ENCODE measurements around the gene TMCO4.

TMCO4 gene

GRCh38 chr1:19771350-19771749, 28.4 kb downstream of the TMCO4 start:
- H3K4me1 ChIP-seq (ENCODE audit: insufficient read depth, low read length, poor library complexity, severe bottlenecking), result no peaks in the 10 kb centered on the region
- TF ChIP-seq CTCF (conservative IDR thresholded peaks at IDR 0.05; ENCODE audit: low read length) (no peak), EZH2phosphoT487 (IDR thresholded peaks at IDR 0.05; ENCODE audit: borderline replicate concordance) (no peak)
- H3K4me3 ChIP-seq (ENCODE audit: low read length, poor library complexity, severe bottlenecking), result no peak overlapping the region
- no peaks in the 10 kb centered on the region for H3K79me2 ChIP-seq (ENCODE audit: insufficient read depth, low read length)
- H3K9me2 ChIP-seq (replicated peaks; ENCODE audit: low read depth, low read length), result no peaks in the 10 kb centered on the region
- H3K36me3 ChIP-seq (ENCODE audit: insufficient read depth, low read length), result no peaks in the 10 kb centered on the region
- no peaks in the 10 kb centered on the region for H3K27me3 ChIP-seq (ENCODE audit: insufficient read depth, low read length, poor library complexity, severe bottlenecking)
- no peaks in the 10 kb centered on the region for H3F3A ChIP-seq (ENCODE audit: low read depth)
- H3K4me2 ChIP-seq (ENCODE audit: low read depth, low read length, poor library complexity, severe bottlenecking), result no peak overlapping the region
- no peaks in the 10 kb centered on the region for H3K9me3 ChIP-seq (ENCODE audit: insufficient read depth, low read depth, low read length)
- H4K20me1 ChIP-seq (ENCODE audit: insufficient read depth, low read length, poor library complexity, severe bottlenecking), result no peaks in the 10 kb centered on the region
- H2AFZ ChIP-seq (ENCODE audit: low read length), result no peak overlapping the region
- H3K9ac ChIP-seq (ENCODE audit: low read depth, low read length, poor library complexity, severe bottlenecking), result no peak overlapping the region

- H3K9me3 ChIP-seq (ENCODE audit: insufficient read depth, low read depth, low read length), result no peaks in the 10 kb centered on the region
- no peak overlapping the region for H3K4me3 ChIP-seq (ENCODE audit: low read length, poor library complexity, severe bottlenecking)
- H3K36me3 ChIP-seq (ENCODE audit: insufficient read depth, low read length), result no peaks in the 10 kb centered on the region
- H3K4me2 ChIP-seq (ENCODE audit: low read depth, low read length, poor library complexity, severe bottlenecking), result no peak overlapping the region
- H3K9ac ChIP-seq (ENCODE audit: low read depth, low read length, poor library complexity, severe bottlenecking), result no peak overlapping the region
- H2AFZ ChIP-seq (ENCODE audit: low read length), result no peak overlapping the region
- no peaks in the 10 kb centered on the region for H3F3A ChIP-seq (ENCODE audit: low read depth)
- no peaks in the 10 kb centered on the region for H3K79me2 ChIP-seq (ENCODE audit: insufficient read depth, low read length)
- H3K9me2 ChIP-seq (replicated peaks; ENCODE audit: low read depth, low read length), result no peaks in the 10 kb centered on the region
- no peak for TF ChIP-seq EZH2phosphoT487 (IDR thresholded peaks at IDR 0.05; ENCODE audit: borderline replicate concordance)
- TF ChIP-seq CTCF (conservative IDR thresholded peaks at IDR 0.05; ENCODE audit: low read length), result no peak
- H3K4me1 ChIP-seq (ENCODE audit: insufficient read depth, low read length, poor library complexity, severe bottlenecking), result no peaks in the 10 kb centered on the region
- H4K20me1 ChIP-seq (ENCODE audit: insufficient read depth, low read length, poor library complexity, severe bottlenecking), result no peaks in the 10 kb centered on the region
- no peaks in the 10 kb centered on the region for H3K27me3 ChIP-seq (ENCODE audit: insufficient read depth, low read length, poor library complexity, severe bottlenecking)
These were observed 29.1 kb downstream of the TMCO4 start for GRCh38 chr1:19770436-19771190.

GRCh38 chr1:19769211-19769932, 30.3 kb downstream of the TMCO4 start:
- H2AFZ ChIP-seq (ENCODE audit: low read length), result no peak overlapping the region
- no peaks in the 10 kb centered on the region for H3F3A ChIP-seq (ENCODE audit: low read depth)
- no peaks in the 10 kb centered on the region for H3K36me3 ChIP-seq (ENCODE audit: insufficient read depth, low read length)
- H3K79me2 ChIP-seq (ENCODE audit: insufficient read depth, low read length), result no peaks in the 10 kb centered on the region
- H3K27me3 ChIP-seq (ENCODE audit: insufficient read depth, low read length, poor library complexity, severe bottlenecking), result no peaks in the 10 kb centered on the region
- no peak for TF ChIP-seq EZH2phosphoT487 (IDR thresholded peaks at IDR 0.05; ENCODE audit: borderline replicate concordance)
- TF ChIP-seq CTCF (conservative IDR thresholded peaks at IDR 0.05; ENCODE audit: low read length), result no peak
- no peaks in the 10 kb centered on the region for H3K9me3 ChIP-seq (ENCODE audit: insufficient read depth, low read depth, low read length)
- no peaks in the 10 kb centered on the region for H3K9me2 ChIP-seq (replicated peaks; ENCODE audit: low read depth, low read length)
- H3K9ac ChIP-seq (ENCODE audit: low read depth, low read length, poor library complexity, severe bottlenecking), result no peak overlapping the region
- no peaks in the 10 kb centered on the region for H3K4me1 ChIP-seq (ENCODE audit: insufficient read depth, low read length, poor library complexity, severe bottlenecking)
- no peaks in the 10 kb centered on the region for H4K20me1 ChIP-seq (ENCODE audit: insufficient read depth, low read length, poor library complexity, severe bottlenecking)
- no peak overlapping the region for H3K4me3 ChIP-seq (ENCODE audit: low read length, poor library complexity, severe bottlenecking)
- H3K4me2 ChIP-seq (ENCODE audit: low read depth, low read length, poor library complexity, severe bottlenecking), result no peak overlapping the region
